Mesothelial cell of epicardium (in vitro differentiated cells): Measurements from ENCODE around the gene SELENOS. TPM values are rescaled to one million over a fixed set of nuclear protein-coding genes. Genes with fewer than 3 reads are reported as not detected.

Experiments used
- DNase-seq, 2 experiments: peaks; one replicate each; pipeline ENCODE4 v3.0.0; 2021; ENCODE audit warnings: low spot score in 2 of 2; ENCODE audit not compliant: unreplicated experiment in 2 of 2
- H3K27ac Mint-ChIP-seq: 2 replicates; pipeline ENCODE4 v1.8.0; 2021; ENCODE audit warnings: mixed read lengths
- H3K27me3 Mint-ChIP-seq: 2 replicates; pipeline ENCODE4 v1.8.0; 2021; ENCODE audit warnings: low read depth, mixed read lengths
- H3K36me3 Mint-ChIP-seq: 2 replicates; pipeline ENCODE4 v1.8.0; 2021; ENCODE audit warnings: mixed read lengths
- H3K4me1 Mint-ChIP-seq: 2 replicates; pipeline ENCODE4 v1.8.0; 2021; ENCODE audit warnings: mixed read lengths
- H3K4me3 Mint-ChIP-seq: 2 replicates; pipeline ENCODE4 v1.8.0; 2021; ENCODE audit warnings: mild to moderate bottlenecking, moderate library complexity, mixed read lengths
- H3K9me3 Mint-ChIP-seq: 2 replicates; pipeline ENCODE4 v1.8.0; 2021; ENCODE audit warnings: mixed read lengths
- total RNA-seq: library from RNA; stranded (reverse); gene quantifications from 3 replicates; pipeline ENCODE4 v1.2.1, GENCODE V29; 2021
- TF ChIP-seq, protein P1 (sequence below): fragments of 200-600 bp; sonication (generic); IDR thresholded peaks from one replicate; pipeline ENCODE4 v1.5.0; 2021; ENCODE audit warnings: antibody characterized with exemption; ENCODE audit not compliant: unreplicated experiment

Gene SELENOS, protein sequence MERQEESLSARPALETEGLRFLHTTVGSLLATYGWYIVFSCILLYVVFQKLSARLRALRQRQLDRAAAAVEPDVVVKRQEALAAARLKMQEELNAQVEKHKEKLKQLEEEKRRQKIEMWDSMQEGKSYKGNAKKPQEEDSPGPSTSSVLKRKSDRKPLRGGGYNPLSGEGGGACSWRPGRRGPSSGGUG
- total RNA-seq: 38.1 to 45.2 TPM (median 44.7 TPM) in 3 replicates

DNA sequence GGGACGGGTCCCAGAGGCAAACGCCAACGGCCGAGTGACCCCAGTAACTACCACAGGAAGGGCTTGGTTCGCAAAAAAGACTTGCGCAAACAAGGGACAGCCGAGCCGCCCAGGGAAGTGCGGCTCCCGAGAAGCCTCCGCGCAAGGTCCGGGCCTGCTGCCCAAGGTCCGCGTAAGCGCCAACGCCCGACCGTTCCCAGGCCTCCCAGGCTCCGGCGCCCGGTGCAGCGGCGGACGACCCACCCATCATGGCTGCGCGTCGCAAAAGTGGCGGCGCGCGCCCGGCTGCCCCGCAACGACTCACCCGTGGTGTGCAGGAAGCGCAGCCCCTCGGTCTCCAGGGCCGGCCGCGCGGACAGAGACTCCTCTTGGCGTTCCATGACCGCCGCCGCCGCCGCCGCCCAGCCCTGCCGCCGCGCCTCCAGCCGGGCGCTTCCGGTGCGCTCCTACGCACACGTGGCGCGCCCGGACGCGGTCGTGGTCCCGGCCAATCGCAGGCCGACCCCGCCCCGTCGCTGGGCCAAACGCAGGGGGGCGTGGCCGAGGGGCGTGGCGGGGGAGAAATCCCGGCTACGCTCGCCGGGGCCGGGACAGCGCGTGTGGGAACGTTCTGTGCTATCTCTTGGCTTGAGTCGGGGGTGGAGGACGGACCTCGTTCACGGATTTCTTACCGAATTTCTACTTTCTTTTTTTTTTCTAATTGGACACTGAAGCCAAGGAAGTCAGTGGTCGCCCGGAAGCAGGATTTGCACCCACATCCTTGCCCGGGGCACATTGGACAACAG, at the start of gene SELENOS:
Gene SELENOS, minus strand, starts transcription at position 448 of the 785 bp plus-strand sequence. Its CDS starts 68 bp downstream, at position 380.
- peak within 1 kb of the TSS; percentile 94 for H3K27ac Mint-ChIP-seq

DNA sequence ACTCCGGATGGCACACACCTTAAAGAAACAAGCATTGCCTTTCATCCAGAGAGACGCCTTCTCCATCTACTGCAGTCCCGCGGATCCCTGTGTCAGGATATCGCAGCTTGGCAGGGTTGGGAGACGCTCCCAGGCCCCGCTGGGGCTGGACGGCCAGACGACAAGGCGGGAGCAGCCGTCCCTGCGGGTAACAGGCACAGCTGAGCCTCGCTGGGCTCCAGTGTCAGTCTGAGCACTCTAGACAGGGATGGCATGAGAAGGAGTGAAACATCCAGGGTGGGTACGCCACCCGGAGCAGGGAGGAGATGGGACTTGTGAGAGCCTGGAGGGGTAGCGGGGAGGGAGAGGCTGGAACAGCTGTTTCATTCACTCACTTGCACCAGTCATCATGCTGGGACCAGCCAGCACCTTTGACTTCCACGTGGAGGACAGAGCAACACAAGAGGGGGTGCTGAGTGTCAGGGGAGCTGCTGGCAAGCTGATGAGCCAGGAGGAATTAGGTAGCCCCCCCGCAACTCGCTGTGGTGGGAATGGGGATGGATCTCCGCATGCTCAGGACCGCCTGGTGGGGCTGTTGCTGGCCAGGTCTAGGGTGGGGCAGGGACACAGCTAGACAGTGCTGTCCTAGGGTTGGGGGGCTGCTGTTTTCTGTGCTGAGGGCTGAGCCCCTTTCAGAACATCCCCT, 49.3 kb upstream of the SELENOS start:
- no peaks in the 10 kb centered on the region for H3K36me3 Mint-ChIP-seq
- TF ChIP-seq, protein P1, sequence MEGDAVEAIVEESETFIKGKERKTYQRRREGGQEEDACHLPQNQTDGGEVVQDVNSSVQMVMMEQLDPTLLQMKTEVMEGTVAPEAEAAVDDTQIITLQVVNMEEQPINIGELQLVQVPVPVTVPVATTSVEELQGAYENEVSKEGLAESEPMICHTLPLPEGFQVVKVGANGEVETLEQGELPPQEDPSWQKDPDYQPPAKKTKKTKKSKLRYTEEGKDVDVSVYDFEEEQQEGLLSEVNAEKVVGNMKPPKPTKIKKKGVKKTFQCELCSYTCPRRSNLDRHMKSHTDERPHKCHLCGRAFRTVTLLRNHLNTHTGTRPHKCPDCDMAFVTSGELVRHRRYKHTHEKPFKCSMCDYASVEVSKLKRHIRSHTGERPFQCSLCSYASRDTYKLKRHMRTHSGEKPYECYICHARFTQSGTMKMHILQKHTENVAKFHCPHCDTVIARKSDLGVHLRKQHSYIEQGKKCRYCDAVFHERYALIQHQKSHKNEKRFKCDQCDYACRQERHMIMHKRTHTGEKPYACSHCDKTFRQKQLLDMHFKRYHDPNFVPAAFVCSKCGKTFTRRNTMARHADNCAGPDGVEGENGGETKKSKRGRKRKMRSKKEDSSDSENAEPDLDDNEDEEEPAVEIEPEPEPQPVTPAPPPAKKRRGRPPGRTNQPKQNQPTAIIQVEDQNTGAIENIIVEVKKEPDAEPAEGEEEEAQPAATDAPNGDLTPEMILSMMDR: no peak
- H3K27ac Mint-ChIP-seq: no peak overlapping the region
- no peaks in the 10 kb centered on the region for H3K4me1 Mint-ChIP-seq
- H3K27me3 Mint-ChIP-seq: peaks cover 45% of the 10 kb centered on the region
- no peak for DNase-seq
- no peak overlapping the region for H3K4me3 Mint-ChIP-seq
- no peaks in the 10 kb centered on the region for H3K9me3 Mint-ChIP-seq

More for the DNA sequence above, at the start of gene SELENOS:
- Mint-ChIP-seq H3K27me3 (no peaks in the 10 kb centered on the region), H3K9me3 (no peaks in the 10 kb centered on the region), H3K36me3 (peaks cover 40% of the 10 kb centered on the region), H3K4me1 (peaks cover 12% of the 10 kb centered on the region), H3K4me3 (peak within 1 kb of the TSS; percentile 93)
- TF ChIP-seq, protein P1: no peak
- peak; percentile 90 to 94 for DNase-seq

DNA sequence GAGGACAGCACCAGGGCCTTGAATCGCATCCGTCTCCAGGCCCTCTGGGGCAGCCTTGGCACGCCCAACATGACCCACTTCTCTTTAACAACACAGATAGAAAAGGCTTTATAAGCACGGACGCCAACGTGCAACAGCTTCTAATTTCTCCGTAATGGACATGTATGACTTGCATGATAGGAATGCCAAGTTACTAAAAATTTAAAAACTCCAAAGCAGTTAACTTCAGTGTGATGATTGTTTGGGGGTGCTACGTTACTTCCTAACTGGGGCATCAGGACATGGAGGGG, 48.7 kb upstream of the SELENOS start:
- TF ChIP-seq, protein P1: no peak
- H3K4me3 Mint-ChIP-seq: no peak overlapping the region
- DNase-seq: no peak
- no peaks in the 10 kb centered on the region for H3K36me3 Mint-ChIP-seq
- no peak overlapping the region for H3K27ac Mint-ChIP-seq
- no peaks in the 10 kb centered on the region for H3K4me1 Mint-ChIP-seq
- no peaks in the 10 kb centered on the region for H3K9me3 Mint-ChIP-seq
- H3K27me3 Mint-ChIP-seq: peaks cover 51% of the 10 kb centered on the region

DNA sequence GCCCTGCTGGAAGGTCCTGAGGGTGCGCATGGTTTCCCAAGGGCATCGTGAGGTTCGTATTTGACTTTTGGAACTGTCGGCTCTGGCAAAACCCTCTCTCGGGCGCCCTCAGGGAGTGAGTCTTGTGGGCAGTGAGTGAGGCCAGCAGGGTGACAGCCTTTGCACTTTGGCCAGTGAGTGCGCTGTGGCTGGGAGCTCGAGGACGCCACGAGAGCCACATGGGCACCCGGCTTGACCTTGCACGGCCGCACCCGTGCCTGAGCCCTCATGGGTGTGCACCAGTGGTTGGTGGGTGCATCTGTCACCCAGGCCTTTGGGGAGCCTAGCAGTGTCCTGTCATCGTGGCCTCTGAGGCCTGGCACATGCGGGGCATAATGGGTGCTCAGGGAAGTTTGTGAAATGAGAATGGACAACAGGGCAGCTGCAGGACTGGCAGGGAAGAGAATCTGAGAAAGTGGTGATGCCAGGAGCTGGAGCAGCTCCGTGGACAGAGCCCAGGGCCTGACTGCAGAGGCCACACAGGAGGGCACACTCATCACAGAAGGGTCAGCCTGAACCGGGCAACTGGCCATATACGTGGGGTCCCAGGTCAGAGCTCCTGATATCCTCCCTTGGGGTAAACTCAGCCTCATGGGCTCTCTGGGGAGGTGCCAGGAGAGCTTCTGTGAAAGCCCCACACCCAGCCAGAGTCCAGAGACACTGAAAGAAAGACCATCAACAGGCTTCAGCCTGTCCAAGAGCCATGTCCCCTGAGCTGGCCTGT, 48.2 kb upstream of the SELENOS start:
- Mint-ChIP-seq H3K9me3 (no peaks in the 10 kb centered on the region), H3K4me1 (no peaks in the 10 kb centered on the region), H3K4me3 (no peak overlapping the region), H3K27ac (no peak overlapping the region), H3K27me3 (peaks cover 52% of the 10 kb centered on the region), H3K36me3 (no peaks in the 10 kb centered on the region)
- TF ChIP-seq, protein P1: no peak
- DNase-seq: no peak

DNA sequence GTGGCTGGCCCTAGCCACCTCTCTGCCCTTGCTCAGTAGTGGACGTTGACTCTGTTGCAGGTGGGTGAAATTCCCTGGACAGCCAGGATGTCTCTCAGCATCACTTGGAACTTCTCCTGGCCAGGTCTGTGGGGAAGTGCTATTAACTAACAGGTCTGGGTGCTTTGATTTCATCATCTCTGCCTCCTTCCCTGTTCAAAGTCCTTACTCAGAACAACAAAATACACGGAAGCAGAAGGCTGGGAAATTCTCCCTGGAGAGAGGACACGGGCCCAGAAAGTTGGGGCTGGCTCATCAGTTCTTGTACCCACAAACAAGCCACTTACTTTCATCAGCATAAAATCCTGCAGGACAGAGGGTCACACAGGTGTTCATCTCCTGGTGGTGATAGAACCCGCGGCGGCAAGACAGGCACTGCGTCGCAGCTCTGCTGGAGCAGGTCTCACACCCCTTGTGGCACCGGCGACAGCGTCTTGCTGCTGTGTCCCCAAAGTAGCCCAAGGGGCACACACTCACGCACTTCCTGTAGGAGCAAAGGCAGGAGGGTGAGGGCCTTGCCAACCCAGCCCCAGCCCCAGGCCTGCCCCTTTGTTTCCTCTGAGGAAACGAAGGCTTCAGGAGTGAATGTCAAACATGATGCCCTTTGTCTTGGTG, 47.4 kb upstream of the SELENOS start:
- H3K4me1 Mint-ChIP-seq: no peaks in the 10 kb centered on the region
- no peak overlapping the region for H3K4me3 Mint-ChIP-seq
- no peak overlapping the region for H3K27ac Mint-ChIP-seq
- no peaks in the 10 kb centered on the region for H3K9me3 Mint-ChIP-seq
- H3K36me3 Mint-ChIP-seq: no peaks in the 10 kb centered on the region
- H3K27me3 Mint-ChIP-seq: peaks cover 51% of the 10 kb centered on the region
- no peak for DNase-seq
- TF ChIP-seq, protein P1: no peak
